GM19468 (cell line): ENCODE measurements around the gene CCNJL.

Experiments used
- ATAC-seq: cut with Tn5 transposase; IDR thresholded peaks from one replicate; pipeline ENCODE4 v1.9.1; 2021; ENCODE audit warnings: mild to moderate bottlenecking, moderate library complexity, moderate number of reproducible peaks; ENCODE audit not compliant: unreplicated experiment; ENCODE audit errors: extremely low read depth

The CCNJL gene

DNA sequence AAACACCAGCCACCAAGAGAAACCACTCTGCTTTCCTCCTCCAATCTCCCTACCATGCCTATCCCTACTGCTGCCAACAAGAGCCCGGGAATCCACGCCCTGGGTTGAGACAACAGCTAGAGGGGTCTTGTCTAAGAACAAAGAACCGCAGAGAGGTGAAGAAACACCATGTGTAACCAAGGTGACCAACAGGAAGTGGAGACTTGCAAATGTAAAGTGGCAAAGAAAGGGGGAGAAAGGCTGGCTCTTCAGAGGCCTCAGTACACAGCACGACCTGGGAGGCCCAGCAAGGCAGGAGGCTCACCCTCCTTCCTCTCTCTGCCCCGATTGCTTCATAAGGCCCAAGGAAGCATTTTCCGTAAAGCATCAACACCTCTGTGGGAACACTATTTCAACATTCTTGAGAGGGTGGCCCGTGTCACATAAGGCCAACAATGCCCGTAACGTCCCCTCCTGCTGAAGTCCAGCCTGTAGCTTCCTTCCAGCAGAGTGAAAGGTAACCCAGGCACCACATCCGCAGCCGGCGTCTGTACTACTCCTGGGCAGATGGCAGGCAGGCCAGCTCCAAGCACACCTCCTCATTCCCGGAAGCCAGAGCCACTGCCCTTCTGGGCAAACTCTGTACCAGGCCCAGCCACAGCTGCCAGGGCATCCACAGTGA is 18.3 kb downstream of the CCNJL start:
- ATAC-seq: no peak

DNA sequence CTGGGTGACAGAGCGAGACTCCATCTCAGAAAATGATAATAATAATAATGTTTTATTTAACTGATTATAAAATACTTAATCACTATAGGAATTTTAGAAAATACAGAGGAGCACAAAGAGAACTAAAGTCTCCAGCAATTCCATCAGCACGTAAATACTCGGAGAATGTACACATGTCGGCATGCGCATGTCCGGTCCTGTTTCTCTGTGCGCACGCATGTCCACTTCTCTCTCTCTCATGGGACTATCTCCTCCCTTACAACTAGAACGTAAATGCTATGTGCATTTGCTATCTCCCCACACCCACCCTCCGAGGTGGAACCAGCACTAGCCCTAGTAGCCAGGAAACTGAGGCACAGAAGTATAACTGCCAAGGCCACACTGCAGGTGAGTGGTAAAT is 19.0 kb downstream of the CCNJL start:
- no peak for ATAC-seq

DNA sequence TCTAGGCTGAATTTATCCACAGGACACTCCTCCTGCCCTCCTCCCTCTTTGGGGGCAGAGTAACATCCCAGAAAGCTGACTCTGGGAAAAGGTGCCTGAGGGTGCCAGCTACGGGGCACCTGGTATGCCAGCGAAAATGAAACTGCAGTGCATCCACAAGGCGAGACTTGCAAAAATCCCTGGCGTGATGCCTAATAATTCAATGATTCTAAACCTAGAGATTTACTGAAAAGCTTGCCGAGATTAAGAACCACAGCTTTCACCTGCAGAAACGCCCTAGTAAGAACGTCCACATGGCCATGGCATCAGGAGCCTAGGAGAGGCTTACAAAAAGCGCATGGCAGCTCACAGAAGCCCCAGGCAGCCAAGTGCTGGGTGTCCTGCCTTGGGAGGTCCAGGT is 20.9 kb downstream of the CCNJL start:
- ATAC-seq: no peak

DNA sequence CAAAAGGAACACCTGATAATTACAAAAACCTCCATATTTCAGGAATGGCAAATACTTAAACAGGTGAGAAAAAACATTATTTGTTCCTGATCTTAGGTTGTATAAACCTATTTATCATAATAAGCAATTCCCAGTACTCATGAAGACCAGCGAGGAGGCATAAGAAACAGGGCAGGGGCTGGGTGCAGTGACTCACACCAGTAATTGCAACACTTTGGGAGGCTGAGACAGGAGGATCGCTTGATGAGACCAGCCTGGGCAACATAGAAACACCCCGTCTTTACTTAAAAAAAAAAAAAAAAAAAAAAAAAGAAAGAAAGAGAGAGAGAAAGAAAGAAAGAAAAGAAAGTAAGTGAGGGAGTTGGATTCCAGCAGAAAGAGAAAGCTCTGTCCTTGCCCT is 21.6 kb downstream of the CCNJL start:
- ATAC-seq: no peak

GRCh38 chr5:160289721-160290120 is 22.6 kb downstream of the CCNJL start:
- ATAC-seq: no peak

GRCh38 chr5:160289356-160289651 is 23.1 kb downstream of the CCNJL start:
- ATAC-seq: no peak

GRCh38 chr5:160287378-160288051 is 24.8 kb downstream of the CCNJL start:
- ATAC-seq: no peak

GRCh38 chr5:160286947-160287346 is 25.4 kb downstream of the CCNJL start:
- no peak for ATAC-seq

DNA sequence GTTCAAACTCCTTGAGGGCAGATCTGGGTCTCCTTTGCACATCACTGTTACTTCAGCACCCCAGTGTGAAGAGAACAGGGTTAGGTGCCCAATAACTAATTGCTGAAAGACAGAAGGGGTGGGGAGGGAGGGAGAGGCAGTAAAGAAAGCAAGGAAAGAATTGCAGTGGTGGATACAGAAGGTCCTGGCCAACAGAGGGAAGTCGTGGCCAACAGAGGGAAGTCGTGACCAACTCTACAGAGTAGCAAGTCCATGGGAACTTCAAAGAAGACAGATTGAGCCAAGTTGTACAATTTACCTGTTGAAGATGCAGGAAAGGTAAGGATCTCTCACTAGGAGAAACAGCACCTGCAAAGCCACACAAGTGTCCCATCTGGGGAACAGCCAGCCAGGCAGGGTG is 27.0 kb downstream of the CCNJL start:
- ATAC-seq: no peak

- ATAC-seq: no peak
These were observed 28.0 kb downstream of the CCNJL start for GRCh38 chr5:160284291-160284873.

DNA sequence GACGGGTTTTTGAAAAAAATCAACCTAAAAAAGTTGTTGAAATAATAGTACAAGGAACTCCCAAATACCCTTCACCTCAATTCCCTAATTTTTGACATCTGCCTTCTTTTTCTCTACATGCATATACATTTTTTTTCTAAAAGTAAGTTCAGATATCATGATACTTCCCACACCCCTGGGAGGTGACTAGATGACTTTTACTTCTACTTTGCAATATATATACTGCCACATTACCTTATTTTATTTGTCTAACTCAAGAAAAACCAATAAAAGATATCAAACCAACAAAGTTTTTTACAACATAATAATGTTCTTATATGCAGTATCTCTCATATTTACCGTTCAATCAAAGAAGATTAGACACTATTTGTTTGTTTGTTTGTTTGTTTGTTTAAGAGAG is 31.1 kb downstream of the CCNJL start:
- no peak for ATAC-seq

DNA sequence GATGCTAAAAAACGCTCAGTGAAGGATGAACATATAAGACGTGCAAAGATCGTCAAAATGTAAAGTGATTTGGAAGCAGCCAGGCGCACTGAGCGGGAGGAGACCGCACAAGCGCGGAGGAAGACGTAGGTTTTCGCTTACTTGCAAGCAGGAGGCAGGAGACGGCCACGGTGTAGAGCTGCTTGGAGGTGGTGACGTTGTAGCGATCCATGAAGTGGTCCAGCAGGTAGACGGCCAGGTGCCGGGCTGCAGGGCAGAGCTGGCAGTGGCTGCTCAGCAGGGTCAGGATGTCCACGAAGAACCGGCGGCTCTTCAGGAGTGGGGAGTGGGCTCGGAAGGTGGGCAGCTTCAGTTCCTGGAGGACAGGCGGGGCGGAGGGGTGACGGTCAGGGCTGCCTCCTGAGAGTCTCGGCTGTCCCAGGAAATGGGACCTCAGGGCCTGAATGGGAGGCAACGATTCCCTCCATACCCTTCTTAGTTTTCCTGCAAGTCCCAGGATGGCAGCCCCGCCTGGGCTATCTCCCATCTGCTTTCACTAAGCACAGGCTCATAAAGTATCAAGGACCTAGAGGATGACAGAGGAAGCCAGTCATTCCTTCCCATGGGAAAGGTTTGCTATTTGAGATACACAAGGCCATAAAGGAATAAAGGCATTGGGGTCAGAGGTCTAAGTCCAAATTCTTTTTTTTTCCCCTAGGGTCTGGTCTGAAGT is 31.8 kb downstream of the CCNJL start:
- no peak for ATAC-seq

DNA sequence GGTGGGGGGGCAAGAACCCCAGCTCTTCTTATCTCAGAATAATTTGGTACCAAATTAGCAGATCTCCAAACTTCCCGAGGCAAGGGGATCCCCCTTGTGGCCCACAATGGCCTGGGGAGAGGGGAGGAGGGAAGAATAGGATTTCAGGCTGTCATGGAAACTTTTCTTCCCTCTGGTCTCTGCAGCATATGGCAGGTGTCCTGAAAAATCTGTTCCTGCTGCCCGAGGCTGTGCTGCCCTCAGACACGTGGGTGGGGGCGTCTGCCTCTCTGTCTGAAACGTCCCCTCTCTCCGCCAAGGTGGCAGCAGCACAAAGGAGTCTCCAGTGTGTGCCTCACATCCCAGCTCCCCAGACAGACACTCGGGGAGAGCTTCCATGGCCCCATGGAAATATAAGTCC is 34.0 kb downstream of the CCNJL start:
- no peak for ATAC-seq

- ATAC-seq: no peak
These were observed 37.9 kb downstream of the CCNJL start for GRCh38 chr5:160274483-160274931.

DNA sequence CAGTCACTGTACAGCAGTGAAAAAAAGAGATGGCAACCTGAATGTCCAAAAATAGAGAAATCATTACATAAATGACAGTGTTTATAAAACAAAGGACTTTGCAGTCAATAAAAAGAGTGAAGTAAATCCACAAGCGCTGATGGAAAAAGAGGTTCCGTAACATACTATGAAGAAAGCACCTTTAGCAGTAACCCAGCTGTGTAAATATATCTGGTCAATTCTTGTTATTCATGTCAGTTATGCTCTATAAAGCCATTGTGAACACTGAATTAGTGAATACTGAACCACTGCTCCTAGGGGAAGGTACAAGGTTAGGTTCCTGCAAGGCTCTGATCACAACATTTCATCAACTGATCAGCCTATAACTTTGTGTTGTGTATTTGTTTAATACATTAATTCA is 39.5 kb downstream of the CCNJL start:
- ATAC-seq: no peak

DNA sequence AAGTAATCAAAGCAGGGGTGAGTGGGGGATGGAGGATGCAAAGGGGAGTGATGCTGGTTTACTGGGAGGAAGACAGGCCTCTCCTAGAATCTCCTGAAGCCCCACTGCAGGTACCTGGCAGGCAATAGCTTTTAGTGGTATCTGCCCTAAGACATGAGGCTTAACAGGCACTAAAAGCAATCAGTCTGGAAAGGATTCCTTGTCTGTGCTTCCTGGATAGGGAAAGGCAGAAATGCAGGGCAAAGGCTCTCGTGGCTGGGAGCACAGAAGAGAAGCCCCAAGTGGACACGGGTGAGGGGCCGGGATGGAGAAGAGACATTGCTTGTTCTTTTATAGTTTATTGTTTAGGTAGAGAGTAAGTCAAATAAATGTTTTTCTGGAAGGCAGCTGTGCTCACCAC is 40.1 kb downstream of the CCNJL start:
- ATAC-seq: no peak

DNA sequence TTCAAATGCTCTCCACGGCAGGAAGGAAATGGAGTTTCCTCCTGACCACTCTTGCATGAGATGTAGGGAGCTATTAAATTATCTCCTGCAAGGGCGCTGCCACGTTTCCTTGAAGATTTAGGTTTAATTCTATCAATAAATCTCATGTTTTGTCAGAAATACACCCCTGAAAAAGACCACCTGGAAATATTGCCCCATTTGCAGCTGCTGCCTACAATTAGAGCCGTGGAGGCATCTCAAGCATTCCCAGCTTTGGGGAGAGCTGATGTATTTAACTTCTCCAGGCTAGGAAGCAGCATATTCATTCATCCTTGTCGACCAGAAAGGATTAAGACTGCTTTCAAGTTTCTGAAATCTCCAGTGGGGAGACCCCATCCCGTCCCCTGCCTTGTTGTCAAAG is 40.5 kb downstream of the CCNJL start:
- ATAC-seq: no peak

DNA sequence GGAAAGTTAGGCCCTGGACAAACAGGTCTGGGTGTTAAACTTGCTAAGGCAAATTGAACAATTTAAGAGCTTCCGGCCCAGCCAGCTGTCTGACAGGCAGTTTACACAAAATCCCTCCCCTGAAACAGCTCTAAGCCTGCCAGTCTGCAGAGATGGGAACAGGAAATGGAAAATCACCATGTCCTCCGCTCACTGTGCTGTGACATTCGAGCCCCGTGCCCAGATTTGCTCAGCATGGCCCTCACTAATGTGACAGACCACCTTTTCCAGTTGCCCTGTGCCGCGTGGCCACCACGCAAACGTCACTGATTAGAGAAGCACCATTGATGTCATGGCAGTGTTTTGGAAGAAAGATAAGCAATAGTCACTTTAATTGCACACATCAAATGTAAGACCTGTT is 41.0 kb downstream of the CCNJL start:
- ATAC-seq: no peak

DNA sequence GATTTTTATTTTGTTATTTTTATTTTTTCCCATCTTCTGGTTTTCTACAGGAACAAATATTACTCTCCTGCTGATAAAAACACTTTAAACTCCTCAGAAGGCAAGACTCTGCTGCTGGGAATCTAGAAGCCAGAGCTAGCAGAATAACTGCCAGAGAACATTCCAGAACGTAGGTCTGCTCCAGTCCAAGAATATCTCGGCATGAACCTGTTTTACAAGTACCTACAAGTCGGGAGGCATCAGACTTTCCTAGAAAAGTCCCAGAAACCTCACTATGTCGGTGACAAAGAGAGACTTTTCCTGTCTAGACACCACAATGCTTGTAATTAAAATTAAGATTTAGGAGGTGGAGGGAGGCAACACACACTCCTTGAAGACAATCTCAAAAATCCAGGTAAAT is 41.7 kb downstream of the CCNJL start:
- no peak for ATAC-seq

DNA sequence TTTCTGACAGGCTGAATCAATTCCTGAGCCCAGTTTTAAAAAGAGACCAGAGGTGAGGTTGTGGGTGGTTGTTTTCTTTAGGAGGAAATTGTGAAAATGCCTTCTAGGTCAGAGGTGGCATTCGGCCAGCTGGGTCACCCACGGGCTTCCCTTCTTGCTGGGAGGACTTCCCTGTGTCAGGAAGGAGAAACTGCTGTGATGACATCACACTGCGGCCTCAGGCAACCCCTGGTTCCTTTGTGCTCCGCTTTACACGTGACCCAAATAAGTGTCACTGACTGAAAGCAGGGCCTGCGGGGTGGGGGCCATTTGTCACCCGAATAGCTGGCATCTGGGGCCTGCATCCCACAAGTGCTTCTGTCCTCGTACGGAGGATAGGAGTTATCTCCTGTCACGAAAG is 43.3 kb downstream of the CCNJL start:
- no peak for ATAC-seq

- no peak for ATAC-seq
These were observed 44.2 kb downstream of the CCNJL start for GRCh38 chr5:160268121-160268520.
